GM19463 (cell line): ENCODE results near the gene DUT.
"Not testable (repeated sequence)": the region's sequence is repeated elsewhere in the genome, so short reads cannot be mapped to it uniquely, and the experiment has no call there.

ENCODE experiments used
- ATAC-seq: cut with Tn5 transposase; IDR thresholded peaks from one replicate; pipeline ENCODE4 v1.9.1; 2021; ENCODE audit warnings: mild to moderate bottlenecking, moderate library complexity; ENCODE audit not compliant: unreplicated experiment

The DUT gene

GRCh38 chr15:48326180-48326579 lies 5.0 kb upstream of the DUT start:
- ATAC-seq, result not testable (repeated sequence)

DNA sequence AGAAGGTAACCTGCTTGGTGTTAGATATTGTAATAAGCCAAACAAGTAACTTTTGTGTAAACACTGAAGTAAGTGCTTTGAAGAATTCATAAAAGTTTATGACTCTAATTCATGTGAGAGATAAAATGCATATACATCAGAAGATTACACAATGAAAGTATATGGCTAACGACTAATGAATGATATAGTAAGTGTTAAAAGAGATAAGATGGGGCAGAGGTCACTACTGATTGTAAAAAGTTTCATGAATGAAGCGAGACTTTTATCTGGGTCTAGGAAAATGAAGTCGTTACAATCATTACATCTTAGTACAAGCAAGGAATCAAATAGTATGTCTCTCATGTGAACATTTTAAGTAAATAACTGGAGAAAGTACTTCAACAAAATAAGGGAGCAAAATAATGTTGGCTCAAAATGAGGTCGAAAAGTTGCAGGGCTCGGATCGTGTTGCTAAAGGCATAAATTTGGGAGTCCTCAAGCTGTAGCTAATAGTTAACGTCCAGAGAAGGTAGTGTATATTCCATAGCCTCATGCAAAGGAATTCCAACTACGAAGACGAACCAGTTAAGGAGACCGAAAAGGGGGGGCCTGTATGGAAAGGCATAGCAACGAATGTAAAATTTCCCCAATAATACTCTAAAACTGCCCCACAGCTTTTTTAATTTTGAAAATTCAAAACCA lies 984 bp upstream of the DUT start:
- no peak for ATAC-seq

GRCh38 chr15:48331796-48332641 lies 790 bp downstream of the DUT start:
- peak; percentile 46 for ATAC-seq

GRCh38 chr15:48332642-48333034 lies 1.4 kb downstream of the DUT start:
- ATAC-seq, result no peak

DNA sequence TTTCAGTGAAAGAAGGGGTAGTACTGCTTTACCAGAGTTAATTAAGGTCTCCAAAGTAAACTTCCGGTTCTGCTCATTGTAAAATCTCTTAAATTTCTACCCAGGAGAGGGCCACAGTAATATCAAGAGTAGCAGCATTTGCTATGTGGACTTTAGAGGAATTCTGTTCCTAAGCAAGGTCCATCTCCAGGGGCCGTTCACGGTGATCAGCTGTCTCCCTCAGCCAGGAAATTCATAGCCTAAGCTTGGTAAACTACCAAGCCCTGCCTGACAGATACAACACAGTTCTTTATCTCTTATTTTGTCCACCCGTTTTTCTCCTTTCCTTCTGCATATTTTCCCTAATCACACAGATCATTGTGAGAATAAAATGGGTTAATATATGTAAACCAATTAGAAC lies 2.3 kb downstream of the DUT start:
- ATAC-seq, result no peak

DNA sequence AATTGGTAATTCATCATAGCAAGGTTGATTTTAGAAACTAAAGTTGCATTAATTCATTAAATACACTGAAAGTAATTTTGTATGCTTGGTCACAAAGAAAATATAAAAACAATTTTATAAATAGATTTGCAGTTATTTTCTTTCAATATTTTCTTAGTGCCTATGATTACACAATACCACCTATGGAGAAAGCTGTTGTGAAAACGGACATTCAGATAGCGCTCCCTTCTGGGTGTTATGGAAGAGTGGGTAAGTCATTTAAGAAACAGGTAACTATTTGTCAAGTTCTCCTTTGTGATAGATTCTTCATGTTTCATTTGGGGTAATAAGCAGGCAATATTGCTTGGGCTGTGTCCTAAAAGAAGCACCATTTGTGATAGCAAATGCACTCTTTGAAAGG lies 3.0 kb downstream of the DUT start:
- ATAC-seq, result no peak

- ATAC-seq, result no peak
Measured at GRCh38 chr15:48336940-48337339, 5.7 kb downstream of the DUT start.

DNA sequence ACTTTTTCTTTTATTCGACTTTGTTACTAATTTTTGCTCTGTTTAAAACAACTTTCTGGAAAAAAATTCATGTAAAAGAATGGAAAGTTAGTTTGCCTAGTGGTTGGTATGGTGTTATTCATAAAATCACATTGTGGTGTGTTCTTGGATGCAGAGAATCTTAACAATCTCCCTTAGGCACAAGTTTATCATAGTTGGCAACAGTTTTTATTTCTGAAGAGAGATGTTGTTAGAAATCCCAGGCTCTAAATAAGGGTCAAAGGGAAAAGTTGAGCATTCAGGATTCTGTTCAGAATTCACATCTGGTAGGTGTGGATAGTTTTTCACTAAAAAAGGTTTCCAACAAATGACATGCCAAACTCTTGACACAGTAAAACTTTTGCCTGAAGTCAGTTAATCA lies 6.4 kb downstream of the DUT start:
- no peak for ATAC-seq

- ATAC-seq, result peak; percentile 57
Measured at GRCh38 chr15:48340111-48340510, 8.9 kb downstream of the DUT start.

GRCh38 chr15:48343865-48344264 lies 12.6 kb downstream of the DUT start:
- no peak for ATAC-seq

DNA sequence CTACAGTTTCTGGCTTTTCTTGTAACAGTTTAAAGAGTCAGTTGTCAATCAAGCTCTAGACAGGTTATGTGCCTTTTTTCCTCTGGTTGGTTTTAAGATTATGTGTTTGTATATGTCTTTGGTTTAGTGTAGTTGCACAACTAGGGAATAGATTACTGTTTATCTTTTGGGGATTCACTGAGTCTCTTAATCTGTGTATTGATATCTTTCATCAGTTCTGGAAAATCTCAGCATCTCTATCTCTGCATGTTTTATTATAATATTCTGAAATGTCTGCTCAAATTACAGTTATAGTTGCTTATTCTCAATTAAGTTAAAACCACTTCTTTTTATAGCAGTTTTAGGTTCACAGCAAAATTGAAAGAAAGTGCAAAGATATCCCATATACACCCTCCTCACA lies 14.3 kb downstream of the DUT start:
- no peak for ATAC-seq

GRCh38 chr15:48352474-48353072 lies 21.3 kb downstream of the DUT start:
- peak; percentile 57 for ATAC-seq

DNA sequence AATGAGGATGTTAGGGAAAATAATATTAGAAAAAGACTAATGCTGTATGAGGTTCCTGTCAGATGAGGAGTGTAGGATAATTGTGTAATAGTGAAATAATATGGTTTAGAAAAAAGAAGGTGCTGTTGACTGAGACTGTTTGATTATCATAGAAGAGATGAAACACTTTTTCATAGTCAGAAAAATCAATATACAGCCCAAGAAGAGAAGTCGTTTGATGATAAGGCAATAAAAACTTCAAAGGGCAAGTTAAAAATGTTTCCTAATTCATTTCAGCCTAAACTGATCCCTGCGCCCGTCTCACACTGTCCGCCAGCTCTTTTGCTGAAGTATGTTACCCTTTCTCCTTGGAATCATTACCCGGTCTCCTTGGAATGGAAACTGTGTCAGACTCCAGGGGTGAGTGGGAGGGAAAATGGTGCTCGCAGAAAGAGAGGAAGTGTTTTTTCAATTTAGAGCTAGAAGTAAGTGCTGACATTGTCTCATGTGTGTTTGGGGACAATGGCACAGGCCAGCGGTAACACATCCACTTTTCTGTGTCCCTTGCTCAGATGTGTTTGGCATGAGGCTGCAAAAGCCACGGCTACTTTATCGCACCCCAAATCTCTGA lies 23.6 kb downstream of the DUT start:
- ATAC-seq, result no peak

DNA sequence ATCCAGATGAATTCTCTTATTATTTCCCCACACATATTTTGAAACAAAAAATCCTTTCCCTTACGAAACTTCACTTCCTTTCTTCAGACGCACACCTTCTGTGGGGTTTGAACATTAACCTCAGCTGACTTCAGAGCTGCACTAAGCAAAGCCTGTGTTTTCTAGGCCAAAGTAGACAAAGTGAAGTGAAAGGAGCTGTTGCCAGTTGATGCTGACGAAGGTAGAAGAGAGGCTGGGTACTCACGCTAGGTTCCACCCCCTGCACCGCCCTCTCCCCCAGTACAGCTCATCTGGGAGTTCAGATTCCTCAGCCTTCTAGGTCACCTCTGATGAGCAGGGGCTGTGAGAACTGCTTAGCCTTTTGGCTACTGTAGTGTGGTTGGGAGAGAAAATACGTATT lies 24.1 kb downstream of the DUT start:
- ATAC-seq, result peak; percentile 87

DNA sequence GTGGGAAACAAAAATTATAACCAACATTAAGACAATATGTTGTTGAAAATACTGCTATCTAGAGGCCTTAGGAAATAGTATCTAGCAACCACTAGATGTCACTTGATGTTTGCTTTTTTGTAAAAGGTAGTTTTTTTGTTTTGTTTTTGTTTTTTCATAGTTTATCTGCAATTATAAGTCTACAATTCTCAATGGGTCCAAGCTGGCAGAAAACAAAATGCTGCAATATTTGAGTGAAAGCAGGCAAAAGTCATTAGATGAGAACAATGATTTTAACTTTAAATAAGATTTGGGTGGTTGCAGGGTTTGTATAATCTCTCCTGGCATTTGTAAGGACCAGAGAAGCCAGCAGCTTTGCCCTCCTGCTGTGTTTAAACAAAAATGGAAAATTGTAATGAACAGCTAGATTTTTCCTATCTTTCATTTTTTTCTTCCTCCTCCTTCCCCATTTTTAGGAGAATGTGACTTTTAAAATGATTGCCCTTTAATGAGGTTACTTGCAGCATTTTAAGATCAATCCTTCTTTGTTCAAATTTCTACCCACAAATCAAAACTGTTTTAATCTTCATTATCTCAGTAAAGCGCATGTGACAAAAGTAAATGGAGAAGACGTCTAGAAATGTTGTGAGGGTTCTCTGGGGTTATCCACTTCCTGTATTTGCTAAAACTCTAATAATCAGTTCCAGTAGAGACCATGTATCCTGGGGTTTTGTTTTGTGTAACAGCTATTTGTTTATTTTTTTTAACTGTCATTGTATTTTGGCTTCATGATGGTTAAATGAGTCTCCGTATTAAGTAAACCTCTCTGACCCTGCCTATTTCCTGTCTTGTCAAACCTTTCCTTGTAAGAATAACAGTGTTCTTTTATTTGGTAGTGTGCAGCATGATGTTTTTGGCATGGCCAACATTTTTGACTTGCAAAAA lies 27.3 kb downstream of the DUT start:
- ATAC-seq, result no peak

GRCh38 chr15:48360841-48361240 lies 29.6 kb downstream of the DUT start:
- no peak for ATAC-seq

GRCh38 chr15:48361685-48362084 lies 30.5 kb downstream of the DUT start:
- ATAC-seq, result no peak

DNA sequence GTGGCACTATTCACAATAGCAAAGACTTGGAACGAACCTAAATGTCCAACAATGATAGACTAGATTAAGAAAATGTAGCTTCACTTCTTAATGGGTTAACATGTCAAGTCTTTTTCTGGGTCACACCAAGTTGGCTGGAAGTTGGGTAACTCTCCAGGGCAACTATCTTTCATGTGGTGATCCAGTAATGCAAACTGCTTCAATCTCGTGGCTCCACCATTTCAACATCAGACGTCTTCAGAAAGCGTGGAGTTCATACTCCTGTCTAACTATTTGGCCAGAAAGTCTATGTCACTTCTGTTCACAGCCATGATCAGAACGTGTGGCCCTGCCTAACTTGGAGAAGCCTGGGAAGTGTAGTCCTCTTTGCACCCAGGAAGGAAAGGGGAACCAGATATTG lies 32.2 kb downstream of the DUT start:
- ATAC-seq, result no peak

GRCh38 chr15:48365575-48365974 lies 34.3 kb downstream of the DUT start:
- ATAC-seq, result no peak

GRCh38 chr15:48366584-48367312 lies 35.5 kb downstream of the DUT start:
- ATAC-seq, result no peak
